Measurements from ENCODE around the gene BCORL1. TPM values are rescaled to one million over a fixed set of nuclear protein-coding genes. Genes with fewer than 3 reads are reported as not detected.

BCORL1 gene
- total and polyA plus RNA-seq, 2 of the 8 experiments (the other 6 are each of a cell fraction or from before 2014, with no cell fraction given), result 1.4 to 6.2 TPM

DNA sequence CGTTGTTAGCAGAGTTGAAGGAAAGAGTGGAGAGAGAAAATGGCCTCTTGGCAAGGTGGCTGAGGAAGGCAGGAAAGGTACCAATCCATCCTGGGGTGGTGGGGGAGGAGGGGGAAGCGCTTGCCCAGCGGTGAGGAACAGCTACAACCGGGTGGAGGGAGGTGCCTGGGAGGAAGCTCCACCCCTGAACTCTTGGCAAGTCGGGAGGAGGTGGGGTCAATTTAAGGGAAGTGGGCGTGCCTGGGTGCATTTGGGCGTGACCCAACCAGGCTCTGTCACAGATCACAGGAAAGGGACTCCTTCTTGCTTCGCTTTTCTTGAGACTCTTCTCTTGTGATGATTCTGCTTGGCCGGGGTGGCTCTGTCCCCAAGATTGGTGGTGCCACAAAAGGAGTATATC is 41.7 kb downstream of the BCORL1 start:
- TF ChIP-seq KDM1A (IDR thresholded peaks at IDR 0.05; ENCODE audit: borderline replicate concordance, low read length) (no peak), YY1 (IDR thresholded peaks at IDR 0.05; ENCODE audit: low read depth, low read length) (0 out of 2 replicates have a peak, but pooled peaks have one; percentile 27)
- no peak overlapping the region for H3K23ac ChIP-seq (ENCODE audit: insufficient read length)
- CTCF ChIA-PET (ENCODE audit: partially characterized antibody), result interaction anchor here (0.6 to 6.6 kb wide), 12 partner anchors 10 to 99 kb away, joined by 3 to 77 read pairs (median 6); no protein-coding TSS in a partner anchor
- H3K18ac ChIP-seq (ENCODE audit: extremely low read depth, low read length), result no peak overlapping the region
- no peak overlapping the region for H2BK120ac ChIP-seq (replicated peaks; ENCODE audit: low read depth, low read length)
- H2AK5ac ChIP-seq (ENCODE audit: low read depth, low read length), result no peak overlapping the region
- H2BK15ac ChIP-seq (ENCODE audit: low read length), result no peak overlapping the region
- no peak overlapping the region for H3K14ac ChIP-seq (ENCODE audit: insufficient read length)
- H3K4me2 ChIP-seq (ENCODE audit: insufficient read depth in 1 of 2, low read depth in 2 of 2, low read length in 2 of 2), result peak overlapping the region; percentile 21 to 47
- H4K5ac ChIP-seq (ENCODE audit: insufficient read length, low read depth, low read length), result no peak overlapping the region
- H3K4me3 ChIP-seq (ENCODE audit: extremely low read depth in 1 of 4, insufficient read depth in 2 of 4, low read depth in 3 of 4, low read length in 4 of 4), result no peak overlapping the region
- no peaks in the 10 kb centered on the region for H3K27me3 ChIP-seq (replicated peaks in 1 of 4; ENCODE audit: control insufficient read depth in 3 of 4, extremely low read depth in 1 of 4, insufficient read depth in 3 of 4, low read length in 3 of 4)
- no peak overlapping the region for H4K8ac ChIP-seq (ENCODE audit: extremely low read depth, insufficient read depth, low read length)
- H2BK20ac ChIP-seq (ENCODE audit: low read length), result no peak overlapping the region
- H3K23me2 ChIP-seq (ENCODE audit: low read depth, low read length), result no peaks in the 10 kb centered on the region
- H3K4me1 ChIP-seq (replicated peaks in 1 of 4; ENCODE audit: control insufficient read depth in 3 of 4, insufficient read depth in 4 of 4, low read length in 3 of 4), result peaks cover 0 to 5% (median 1%) of the 10 kb centered on the region in 4 experiments; a peak in 3 of 7 replicates
- H3K9me3 ChIP-seq (ENCODE audit: insufficient read depth in 2 of 2, low read depth in 1 of 2, low read length in 1 of 2), result no peaks in the 10 kb centered on the region
- peak overlapping the region; percentile 88; the same call in 1 of the 2 replicates for H2AFZ ChIP-seq (ENCODE audit: low read length)
- H2BK12ac ChIP-seq (ENCODE audit: low read depth, low read length), result no peak overlapping the region
- no peak overlapping the region for H4K91ac ChIP-seq (replicated peaks; ENCODE audit: insufficient read length, low read length)
- FAIRE-seq (peak; percentile 84), DNase-seq (ENCODE audit: low read depth in 1 of 2, low spot score in 2 of 2) (peak; percentile 56 to 80)
- peaks cover 0 to 2% of the 10 kb centered on the region in 2 experiments for H4K20me1 ChIP-seq (replicated peaks in 1 of 2; ENCODE audit: control insufficient read depth in 1 of 2, insufficient read depth in 2 of 2, low read length in 2 of 2)
- H3K27ac ChIP-seq (ENCODE audit: low read depth, low read length), result no peak overlapping the region
- 25% methylated on average over 6 of the region's 9 CpGs; no CpG with 5 or more reads in 1 of the 2 experiments for WGBS, 2 experiments (ENCODE audit: extremely low coverage in 1 of 2, insufficient coverage in 1 of 2, insufficient read length in 1 of 2, insufficient replicate concordance in 2 of 2, low coverage in 1 of 2, low lambda C conversion rate in 2 of 2, missing lambda C conversion rate in 1 of 2)
- no peak overlapping the region for H2BK5ac ChIP-seq (ENCODE audit: low read depth, low read length)
- H3K36me3 ChIP-seq (ENCODE audit: control insufficient read depth in 2 of 4, insufficient read depth in 4 of 4, low read length in 3 of 4), result peaks cover 0 to 5% (median 2%) of the 10 kb centered on the region in 4 experiments; a peak in 4 of 8 replicates
- no peak overlapping the region for H3K9ac ChIP-seq (replicated peaks in 1 of 4; ENCODE audit: extremely low read depth in 1 of 4, low read depth in 3 of 4, low read length in 3 of 4)
- no peaks in the 10 kb centered on the region for H3K79me1 ChIP-seq (ENCODE audit: low read depth, low read length)
- POLR2A ChIA-PET (ENCODE audit: partially characterized antibody), result no interaction called here
- no peaks in the 10 kb centered on the region for H3K79me2 ChIP-seq (ENCODE audit: control insufficient read depth in 1 of 2, insufficient read depth in 2 of 2, low read length in 2 of 2)
- no peak overlapping the region for H3K56ac ChIP-seq (replicated peaks; ENCODE audit: insufficient read length, low read depth, low read length)
- H3K4ac ChIP-seq (replicated peaks; ENCODE audit: insufficient read length, low read depth, low read length), result no peak overlapping the region
